GM20000 (cell line): ENCODE results near the gene TRA2B.
A peak's percentile ranks its signal among the peaks of the same experiment; 100 is the strongest.

Experiments
- DNase-seq: peaks from one replicate; pipeline ENCODE4 v3.0.0; 2012; ENCODE audit warnings: low spot score
- CTCF ChIP-seq: IDR thresholded peaks from 2 replicates; pipeline ENCODE4 v1.5.1; 2012; ENCODE audit warnings: mild to moderate bottlenecking, control low read depth; ENCODE audit errors: extremely low read depth, missing control alignments

The TRA2B gene

DNA sequence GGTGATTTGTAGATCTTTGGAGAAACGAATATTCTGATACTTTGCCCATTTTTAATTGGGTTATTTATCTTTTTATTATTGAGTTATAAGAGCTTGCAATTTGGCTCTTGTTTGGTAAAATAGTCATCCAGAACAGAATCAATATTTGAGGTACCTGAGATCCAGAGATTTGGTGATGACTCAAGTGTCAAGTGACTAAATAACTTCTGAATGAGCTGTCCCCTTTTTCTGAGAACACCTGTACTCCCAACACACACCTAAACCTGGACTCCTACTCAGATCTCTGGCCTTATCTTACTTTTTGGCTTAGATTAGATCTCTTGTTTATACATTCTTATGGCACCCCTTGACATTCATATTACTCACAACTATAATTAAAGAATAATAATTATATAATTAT, 3.1 kb upstream of the TRA2B start:
- no peak for DNase-seq
- no peak for TF ChIP-seq CTCF

- no peak for DNase-seq
These were observed 1.9 kb upstream of the TRA2B start for GRCh38 chr3:185939721-185940120.

DNA sequence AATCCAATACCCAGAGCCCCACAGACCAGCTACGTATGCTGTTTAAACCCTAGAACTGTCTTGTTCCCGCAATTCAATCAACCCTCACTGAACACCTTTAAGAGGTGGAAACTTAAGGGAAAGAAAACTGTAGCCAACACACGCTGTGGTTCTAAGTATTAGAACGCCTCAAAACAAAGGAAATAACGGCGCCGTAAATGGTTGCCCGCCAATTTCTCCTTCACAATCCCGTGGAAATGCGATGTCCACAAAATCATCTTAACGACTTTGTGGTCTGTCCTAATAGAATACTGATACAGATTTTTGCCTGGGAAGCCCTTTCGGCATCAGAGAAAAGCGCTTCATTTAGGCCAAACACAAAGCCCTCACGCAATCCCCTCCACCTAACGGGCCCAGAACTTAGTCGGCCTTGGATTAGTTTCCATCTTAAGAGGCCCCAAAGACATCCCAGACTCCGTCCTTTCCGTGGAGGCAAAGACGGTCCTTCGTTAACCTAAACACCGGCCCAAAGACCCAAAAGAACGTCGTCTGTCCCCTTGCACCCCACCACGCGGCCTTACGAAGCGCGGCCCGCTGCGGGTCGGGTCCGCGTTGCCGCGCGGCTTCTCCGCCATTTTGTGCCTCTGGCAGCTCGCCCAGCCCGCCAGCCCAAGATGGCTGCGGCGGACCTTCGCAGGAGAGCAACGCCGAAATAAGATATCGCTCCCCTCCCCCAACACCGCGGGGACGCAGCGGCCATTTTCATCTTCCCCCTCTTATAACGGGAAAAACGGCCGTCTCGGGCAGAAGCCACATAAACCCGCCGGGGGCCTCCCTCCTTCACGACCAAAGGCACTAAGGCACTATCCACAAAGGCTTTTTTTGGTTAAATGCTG, 763 bp downstream of the TRA2B start:
- TF ChIP-seq CTCF = no peak
- DNase-seq = peak; percentile 80

More at GRCh38 chr3:185939721-185940120, 1.9 kb upstream of the TRA2B start:
- no peak for TF ChIP-seq CTCF

DNA sequence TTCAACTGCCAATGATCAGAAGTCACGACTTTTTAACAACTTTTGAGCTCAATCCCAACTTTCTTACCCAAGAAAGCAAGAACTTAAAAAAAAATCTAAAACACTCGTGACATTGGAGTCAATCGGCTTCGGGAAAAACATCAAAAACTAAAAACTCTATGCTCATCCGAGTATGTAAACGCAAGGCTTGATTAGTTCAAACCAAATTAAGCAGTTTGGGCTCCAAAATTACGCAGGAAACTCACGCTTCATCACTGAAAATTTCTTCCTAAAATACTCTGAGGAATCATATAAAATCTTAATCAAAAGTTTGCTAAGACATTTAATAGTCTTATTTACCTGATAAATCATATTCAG, 1.6 kb downstream of the TRA2B start:
- TF ChIP-seq CTCF = no peak
- DNase-seq = no peak

DNA sequence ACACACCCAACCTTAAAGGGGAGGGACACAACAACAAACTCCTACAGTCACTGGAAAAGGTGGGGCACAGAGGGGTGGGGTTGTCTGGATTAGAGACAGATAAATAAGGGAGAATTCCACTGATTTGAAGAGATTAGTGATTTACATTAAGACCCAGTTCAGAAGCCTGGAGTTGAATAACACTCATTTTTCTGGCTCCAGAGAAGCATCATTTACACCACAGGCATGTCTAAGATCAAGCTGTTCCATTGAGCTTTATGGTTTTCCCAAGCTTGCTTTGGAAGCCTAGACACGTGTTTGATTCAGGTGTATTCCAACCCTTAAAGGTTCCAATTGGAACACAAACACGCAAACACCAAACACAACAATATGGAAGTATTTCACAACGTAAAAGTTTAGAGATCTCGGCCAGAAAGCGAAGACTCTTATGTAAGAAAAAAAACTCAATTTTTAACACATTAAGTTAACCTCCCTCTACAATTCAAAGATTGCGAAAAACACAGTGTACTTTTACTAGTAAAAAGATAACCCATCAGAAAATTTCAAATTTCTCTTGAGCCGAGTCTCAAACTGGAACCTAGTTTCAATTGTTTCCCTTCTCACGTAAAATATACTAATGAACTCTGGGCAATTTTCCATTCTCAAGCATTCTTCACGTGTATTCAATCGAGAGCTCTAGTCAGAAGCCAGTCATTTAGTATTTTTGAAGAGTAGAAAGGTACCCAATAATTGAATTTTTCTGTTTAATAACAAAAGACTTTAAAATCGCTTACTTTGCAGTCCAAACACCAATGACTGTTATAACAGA, 2.1 kb downstream of the TRA2B start:
- DNase-seq = no peak
- TF ChIP-seq CTCF = no peak

GRCh38 chr3:185934767-185935464, 2.9 kb downstream of the TRA2B start:
- DNase-seq = no peak
- TF ChIP-seq CTCF = no peak
